NCI-H2107 (cell line): Measurements from ENCODE around the gene UGDH.
A peak's percentile ranks its signal among the peaks of the same experiment; 100 is the strongest.
"Not testable (repeated sequence)": the region's sequence is repeated elsewhere in the genome, so short reads cannot be mapped to it uniquely, and the experiment has no call there.

Experiments used
- DNase-seq: peaks from one replicate; lab custom pipeline; 2025; lab: John Stamatoyannopoulos, UW

UGDH gene

GRCh38 chr4:39494354-39494753 lies 32.9 kb downstream of the UGDH start:
- DNase-seq, result no peak

- no peak for DNase-seq
Observed at GRCh38 chr4:39490322-39490721, 36.9 kb downstream of the UGDH start.

GRCh38 chr4:39486221-39486804 lies 40.9 kb downstream of the UGDH start:
- no peak for DNase-seq

GRCh38 chr4:39484582-39485272 lies 42.5 kb downstream of the UGDH start:
- no peak for DNase-seq

- DNase-seq, result no peak
Observed at GRCh38 chr4:39480902-39481695, 46.1 kb downstream of the UGDH start.

GRCh38 chr4:39480251-39480650 lies 47.0 kb downstream of the UGDH start:
- no peak for DNase-seq

GRCh38 chr4:39476187-39476895 lies 50.9 kb downstream of the UGDH start:
- DNase-seq, result no peak

- DNase-seq, result no peak
Observed at GRCh38 chr4:39472396-39472795, 54.8 kb downstream of the UGDH start.

- DNase-seq, result no peak
Observed at GRCh38 chr4:39470402-39470801, 56.8 kb downstream of the UGDH start.

GRCh38 chr4:39469429-39470077 lies 57.7 kb downstream of the UGDH start:
- DNase-seq, result no peak

- DNase-seq, result no peak
Observed at GRCh38 chr4:39467464-39467863, 59.8 kb downstream of the UGDH start.

- no peak for DNase-seq
Observed at GRCh38 chr4:39466747-39467146, 60.5 kb downstream of the UGDH start.

- peak; percentile 0 for DNase-seq
Observed at GRCh38 chr4:39464886-39465501, 62.2 kb downstream of the UGDH start.

- DNase-seq, result peak; percentile 85
Observed at GRCh38 chr4:39458505-39459300, 68.5 kb downstream of the UGDH start, which contains the start of the genes LIAS and RPL9. LIAS (plus strand) TSS chr4:39459056; CDS start chr4:39459118, 62 bp downstream. RPL9 (minus strand) TSS chr4:39458922; CDS start chr4:39458439, 483 bp downstream.

GRCh38 chr4:39458161-39458504 lies 69.1 kb downstream of the UGDH start:
- not testable (repeated sequence) for DNase-seq

GRCh38 chr4:39456946-39457763 lies 70.1 kb downstream of the UGDH start:
- no peak for DNase-seq

GRCh38 chr4:39455486-39455885 lies 71.8 kb downstream of the UGDH start:
- DNase-seq, result no peak

GRCh38 chr4:39453738-39454137 lies 73.5 kb downstream of the UGDH start:
- no peak for DNase-seq

GRCh38 chr4:39452860-39453587 lies 74.2 kb downstream of the UGDH start:
- no peak for DNase-seq
